Measurements from ENCODE around the gene CDC20B. TPM values are rescaled to one million over a fixed set of nuclear protein-coding genes. Genes with fewer than 3 reads are reported as not detected.

The CDC20B gene
- total RNA-seq, 3 donors from 2014 or later (not counting 1 experiment from before 2014, with no cell fraction given) = not detected

DNA sequence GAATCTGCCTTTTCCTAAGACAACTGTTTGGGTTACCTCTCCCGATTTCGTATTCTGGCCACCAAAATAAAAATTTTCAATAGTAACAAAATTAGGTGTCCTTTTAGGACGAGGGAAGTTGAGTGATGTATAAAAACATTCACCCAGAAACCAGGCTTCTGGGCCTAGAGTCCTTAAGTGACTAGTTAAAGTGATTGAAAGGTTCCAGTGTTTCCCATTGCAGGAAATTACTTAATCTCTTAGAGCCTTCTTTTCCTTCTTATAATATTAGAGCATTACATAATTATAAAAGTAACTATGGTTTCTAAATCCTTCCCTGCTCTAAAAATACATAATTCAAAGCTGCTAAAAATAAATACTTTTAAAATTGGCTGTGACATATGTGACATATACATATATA lies 46.8 kb upstream of the CDC20B start:
- Mint-ChIP-seq H3K4me3 (peak overlapping the region; percentile 6), H3K27me3 (ENCODE audit: low read depth in 2 of 2) (peaks cover 63 to 70% of the 10 kb centered on the region in 2 donors), H3K4me1 (peaks cover 21% of the 10 kb centered on the region in 2 donors), H3K36me3 (no peaks in the 10 kb centered on the region), H3K27ac (no peak overlapping the region), H3K9me3 (no peaks in the 10 kb centered on the region)
- no peak for DNase-seq
- H3K4me1 ChIP-seq (ENCODE audit: control insufficient read depth, insufficient read depth, low read length) = peaks cover 21% of the 10 kb centered on the region
- no peak for ATAC-seq
- intact Hi-C loops (cut with micrococcal nuclease) = no loop called here
- H3K36me3 ChIP-seq (ENCODE audit: control insufficient read depth, insufficient read depth, low read length) = no peaks in the 10 kb centered on the region
- TF ChIP-seq, protein P1, sequence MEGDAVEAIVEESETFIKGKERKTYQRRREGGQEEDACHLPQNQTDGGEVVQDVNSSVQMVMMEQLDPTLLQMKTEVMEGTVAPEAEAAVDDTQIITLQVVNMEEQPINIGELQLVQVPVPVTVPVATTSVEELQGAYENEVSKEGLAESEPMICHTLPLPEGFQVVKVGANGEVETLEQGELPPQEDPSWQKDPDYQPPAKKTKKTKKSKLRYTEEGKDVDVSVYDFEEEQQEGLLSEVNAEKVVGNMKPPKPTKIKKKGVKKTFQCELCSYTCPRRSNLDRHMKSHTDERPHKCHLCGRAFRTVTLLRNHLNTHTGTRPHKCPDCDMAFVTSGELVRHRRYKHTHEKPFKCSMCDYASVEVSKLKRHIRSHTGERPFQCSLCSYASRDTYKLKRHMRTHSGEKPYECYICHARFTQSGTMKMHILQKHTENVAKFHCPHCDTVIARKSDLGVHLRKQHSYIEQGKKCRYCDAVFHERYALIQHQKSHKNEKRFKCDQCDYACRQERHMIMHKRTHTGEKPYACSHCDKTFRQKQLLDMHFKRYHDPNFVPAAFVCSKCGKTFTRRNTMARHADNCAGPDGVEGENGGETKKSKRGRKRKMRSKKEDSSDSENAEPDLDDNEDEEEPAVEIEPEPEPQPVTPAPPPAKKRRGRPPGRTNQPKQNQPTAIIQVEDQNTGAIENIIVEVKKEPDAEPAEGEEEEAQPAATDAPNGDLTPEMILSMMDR (IDR thresholded peaks at IDR 0.05) = no peak
- H3K27me3 ChIP-seq (ENCODE audit: control insufficient read depth, insufficient read depth, low read length) = peaks cover 45% of the 10 kb centered on the region
- no peak overlapping the region for H3K27ac ChIP-seq (ENCODE audit: low read length)
- H3K4me3 ChIP-seq (ENCODE audit: low read length) = no peak overlapping the region
- WGBS (ENCODE audit: insufficient coverage) = no CpG with 5 or more reads among the region's 3 CpGs
- no peaks in the 10 kb centered on the region for H3K9me3 ChIP-seq (ENCODE audit: control insufficient read depth, insufficient read depth, low read length)

DNA sequence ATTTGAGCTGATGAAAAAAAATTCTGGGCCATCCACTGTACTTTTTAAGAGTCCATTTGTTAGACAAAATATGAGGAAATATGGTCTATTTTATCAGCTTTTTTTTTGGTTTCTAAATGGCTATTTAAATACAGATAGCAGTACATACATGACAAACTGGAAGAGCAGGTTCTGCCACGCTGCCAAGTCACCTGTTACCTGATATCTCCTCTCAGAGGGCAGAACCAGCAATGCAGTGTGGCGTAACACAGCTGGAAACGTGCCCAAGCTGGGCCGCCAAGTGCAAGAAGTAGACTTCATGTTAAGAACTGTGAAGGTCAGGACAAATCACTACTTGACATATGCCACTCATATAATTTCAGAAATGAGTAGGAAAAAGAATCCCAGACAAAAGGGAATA lies 46.0 kb upstream of the CDC20B start:
- no peak overlapping the region for H3K4me3 Mint-ChIP-seq
- TF ChIP-seq, protein P1 (IDR thresholded peaks at IDR 0.05) = no peak

DNA sequence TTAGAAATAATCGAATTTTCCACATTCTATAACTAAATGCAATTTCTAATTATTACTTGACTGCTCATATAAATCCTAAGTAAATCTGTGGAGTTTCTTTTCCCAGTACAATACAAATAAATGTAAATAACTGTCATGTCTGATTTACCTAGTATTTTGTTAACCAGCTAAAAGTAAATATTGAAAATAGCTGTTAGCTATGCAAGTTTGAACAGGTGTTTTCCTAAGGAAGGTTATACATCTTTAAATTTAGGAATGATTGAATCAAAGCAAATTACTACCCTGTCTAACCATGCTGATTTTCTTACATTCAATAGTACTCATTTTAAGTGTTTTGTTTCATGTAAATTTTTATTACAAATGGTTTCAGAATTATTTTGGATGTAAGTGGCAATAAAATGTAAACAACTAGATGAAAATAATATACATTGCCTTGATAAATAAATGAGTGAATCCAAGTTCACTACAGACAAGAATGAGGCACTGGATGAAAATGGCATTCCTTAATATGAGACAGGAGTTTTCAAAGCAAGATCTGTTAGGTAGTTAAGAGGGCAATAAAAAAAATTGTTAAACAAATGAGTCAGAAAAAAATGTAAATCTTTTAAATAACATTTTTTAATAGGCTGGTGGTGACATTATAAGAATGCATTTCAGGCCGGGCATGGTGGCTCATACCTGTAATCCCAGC lies 38.4 kb upstream of the CDC20B start:
- Mint-ChIP-seq H3K27ac (no peak overlapping the region), H3K4me1 (no peaks in the 10 kb centered on the region), H3K4me3 (no peak overlapping the region), H3K36me3 (no peaks in the 10 kb centered on the region), H3K27me3 (ENCODE audit: low read depth in 2 of 2) (peaks cover 19 to 30% of the 10 kb centered on the region in 2 donors), H3K9me3 (no peaks in the 10 kb centered on the region)
- intact Hi-C loops (cut with micrococcal nuclease) = no loop called here
- no peaks in the 10 kb centered on the region for H3K4me1 ChIP-seq (ENCODE audit: control insufficient read depth, insufficient read depth, low read length)
- 100% methylated on average over 1 of the region's 2 CpGs for WGBS (ENCODE audit: insufficient coverage)
- TF ChIP-seq, protein P1 (IDR thresholded peaks at IDR 0.05) = no peak
- DNase-seq = no peak
- peaks cover 2% of the 10 kb centered on the region for H3K27me3 ChIP-seq (ENCODE audit: control insufficient read depth, insufficient read depth, low read length)
- H3K9me3 ChIP-seq (ENCODE audit: control insufficient read depth, insufficient read depth, low read length) = no peaks in the 10 kb centered on the region
- no peak overlapping the region for H3K4me3 ChIP-seq (ENCODE audit: low read length)
- no peak for ATAC-seq
- H3K36me3 ChIP-seq (ENCODE audit: control insufficient read depth, insufficient read depth, low read length) = no peaks in the 10 kb centered on the region
- H3K27ac ChIP-seq (ENCODE audit: low read length) = no peak overlapping the region

More for the DNA sequence above, 46.0 kb upstream of the CDC20B start:
- intact Hi-C loops (cut with micrococcal nuclease) = no loop called here
- H3K4me1 ChIP-seq (ENCODE audit: control insufficient read depth, insufficient read depth, low read length) = peaks cover 21% of the 10 kb centered on the region
- ATAC-seq (no peak), DNase-seq (no peak)
- no peaks in the 10 kb centered on the region for H3K9me3 ChIP-seq (ENCODE audit: control insufficient read depth, insufficient read depth, low read length)
- Mint-ChIP-seq H3K4me1 (peaks cover 21% of the 10 kb centered on the region in 2 donors), H3K27me3 (ENCODE audit: low read depth in 2 of 2) (peaks cover 55 to 62% of the 10 kb centered on the region in 2 donors), H3K27ac (no peak overlapping the region), H3K36me3 (no peaks in the 10 kb centered on the region), H3K9me3 (no peaks in the 10 kb centered on the region)
- H3K4me3 ChIP-seq (ENCODE audit: low read length) = no peak overlapping the region
- H3K27me3 ChIP-seq (ENCODE audit: control insufficient read depth, insufficient read depth, low read length) = peaks cover 37% of the 10 kb centered on the region
- no peak overlapping the region for H3K27ac ChIP-seq (ENCODE audit: low read length)
- no peaks in the 10 kb centered on the region for H3K36me3 ChIP-seq (ENCODE audit: control insufficient read depth, insufficient read depth, low read length)
- WGBS (ENCODE audit: insufficient coverage) = 83% methylated on average over 4 of the region's 4 CpGs

DNA sequence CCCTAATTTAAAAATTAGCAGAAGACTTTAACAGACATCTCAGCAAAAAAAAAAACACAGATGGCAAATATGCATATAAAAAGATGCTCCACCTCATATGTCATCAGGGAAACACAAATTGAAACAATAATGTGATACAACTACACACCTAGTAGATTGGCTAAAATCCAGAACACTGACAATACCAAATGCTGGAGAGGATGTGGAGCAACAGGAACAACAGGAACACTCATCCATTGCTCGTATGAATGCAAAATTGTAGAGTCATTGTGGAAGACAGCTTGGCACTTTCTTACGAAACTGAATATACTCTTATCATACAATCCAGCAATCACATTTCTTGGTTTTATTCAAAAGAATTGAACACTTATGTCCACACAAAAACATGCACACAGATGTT lies 32.0 kb upstream of the CDC20B start:
- intact Hi-C loops (cut with micrococcal nuclease) = no loop called here
- Histone ChIP-seq H3K36me3 (ENCODE audit: control insufficient read depth, insufficient read depth, low read length) (no peaks in the 10 kb centered on the region), H3K27me3 (ENCODE audit: control insufficient read depth, insufficient read depth, low read length) (peaks cover 7% of the 10 kb centered on the region), H3K9me3 (ENCODE audit: control insufficient read depth, insufficient read depth, low read length) (no peaks in the 10 kb centered on the region), H3K27ac (ENCODE audit: low read length) (no peak overlapping the region), H3K4me1 (ENCODE audit: control insufficient read depth, insufficient read depth, low read length) (no peaks in the 10 kb centered on the region), H3K4me3 (ENCODE audit: low read length) (no peak overlapping the region)
- H3K4me3 Mint-ChIP-seq = no peak overlapping the region
- DNase-seq (no peak), ATAC-seq (no peak)
- H3K27ac Mint-ChIP-seq = no peak overlapping the region
- WGBS (ENCODE audit: insufficient coverage) = 37% methylated on average over 2 of the region's 2 CpGs
- H3K4me1 Mint-ChIP-seq = no peaks in the 10 kb centered on the region
- no peaks in the 10 kb centered on the region for H3K9me3 Mint-ChIP-seq
- H3K27me3 Mint-ChIP-seq (ENCODE audit: low read depth in 2 of 2) = peaks cover 37 to 38% of the 10 kb centered on the region in 2 donors
- TF ChIP-seq, protein P1 (IDR thresholded peaks at IDR 0.05) = no peak
- no peaks in the 10 kb centered on the region for H3K36me3 Mint-ChIP-seq

Measured in natural killer cell (primary cell).